SH-SY5Y (cell line): Measurements from ENCODE around the gene ADGRD2.

Experiments used
- GATA2 ChIP-seq: IDR thresholded peaks from 2 replicates; pipeline ENCODE4 v1.6.1; 2011; ENCODE audit warnings: mild to moderate bottlenecking, low read depth, low read length
- GATA3 ChIP-seq: IDR thresholded peaks from 2 replicates; pipeline ENCODE4 v1.6.1; 2011; ENCODE audit warnings: low read depth, mild to moderate bottlenecking, low read length, moderate library complexity

GRCh38 chr9:124481115-124481514, 30.9 kb downstream of the ADGRD2 start:
- no peak for TF ChIP-seq GATA2
- no peak for TF ChIP-seq GATA3
